BLaER1 treated with 17β-estradiol and CSF1 and Interleukin-3, amounts not matched to agents 10 nM and 100 nM (cell line): ENCODE results near the gene POLR2M.

ENCODE experiments used
- H3K27ac ChIP-seq, 11 experiments: shearing (Covaris generic); formaldehyde crosslinking; 2 replicates each; pipeline ENCODE4 v1.8.1; 2022
- H3K27me3 ChIP-seq, 11 experiments: shearing (Covaris generic); formaldehyde crosslinking; 2 replicates each; pipeline ENCODE4 v1.8.1; 2022
- H3K36me3 ChIP-seq, 11 experiments: shearing (Covaris generic); formaldehyde crosslinking; 2 replicates each; pipeline ENCODE4 v1.8.1; 2022
- H3K4me1 ChIP-seq, 10 experiments: shearing (Covaris generic); formaldehyde crosslinking; 2 replicates each; pipeline ENCODE4 v1.8.1; 2022
- H3K4me2 ChIP-seq, 11 experiments: shearing (Covaris generic); formaldehyde crosslinking; 2 replicates each; pipeline ENCODE4 v1.8.1; 2022
- H3K4me3 ChIP-seq, 10 experiments: shearing (Covaris generic); formaldehyde crosslinking; 2 replicates each; pipeline ENCODE4 v1.8.1; 2022
- H3K9ac ChIP-seq, 11 experiments: shearing (Covaris generic); formaldehyde crosslinking; 2 replicates each; pipeline ENCODE4 v1.8.1; 2022
- H3K9me3 ChIP-seq, 11 experiments: shearing (Covaris generic); formaldehyde crosslinking; replicated peaks in 1 of 11; 2 replicates each; pipeline ENCODE4 v1.8.1; 2022
- H4K20me1 ChIP-seq, 11 experiments: shearing (Covaris generic); formaldehyde crosslinking; 2 replicates each; pipeline ENCODE4 v1.8.1; 2022
- Cebpa-rat ChIP-seq, 11 experiments: shearing (Covaris generic); IDR thresholded peaks; 2 replicates each; pipeline ENCODE4 v1.8.1; 2022

The POLR2M gene

DNA sequence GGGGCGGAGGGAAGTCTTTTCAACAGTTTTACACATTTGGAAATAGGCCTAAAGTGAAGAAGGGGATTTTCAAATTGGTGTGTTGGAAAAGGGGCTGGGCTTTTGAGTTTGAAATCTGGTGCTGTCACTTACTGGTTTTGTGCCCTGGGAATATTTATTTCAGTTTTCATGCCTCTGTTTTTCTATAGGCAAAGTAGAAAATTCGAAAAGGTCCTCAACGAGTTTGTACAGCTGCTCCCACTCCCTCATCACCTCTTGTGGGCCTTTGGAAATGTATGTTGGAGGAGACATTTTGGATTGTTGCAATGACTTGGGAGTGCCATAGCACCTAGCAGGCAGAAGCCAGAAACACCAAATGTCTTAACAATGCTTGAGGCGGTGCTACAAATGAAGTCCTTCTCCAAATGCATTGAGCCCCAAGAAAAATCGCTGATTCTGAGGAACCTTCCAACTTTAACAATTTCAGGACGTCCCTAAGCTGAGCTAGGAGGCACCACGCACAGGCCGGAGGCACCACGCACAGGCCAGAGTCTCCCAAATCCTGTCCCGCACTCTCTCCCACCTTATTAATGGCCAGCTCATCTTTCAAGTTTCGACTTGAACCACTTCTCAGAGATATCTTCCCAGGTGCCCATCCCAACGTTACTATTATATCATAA is 639 bp upstream of the POLR2M start:
- peaks cover 0 to 27% (median 12%) of the 10 kb centered on the region in 11 experiments; a peak in 14 of 22 replicates for H4K20me1 ChIP-seq
- peak overlapping the region; percentile 97 to 99 (median 98); a peak in 20 of 22 replicates for H3K9ac ChIP-seq
- peaks cover 13 to 31% (median 27%) of the 10 kb centered on the region in 10 experiments; a peak in 19 of 20 replicates for H3K4me1 ChIP-seq
- TF ChIP-seq Cebpa-rat (IDR thresholded peaks at IDR 0.05), result no peak
- H3K36me3 ChIP-seq, result peaks cover 20 to 27% (median 21%) of the 10 kb centered on the region in 11 experiments
- peak overlapping the region; percentile 88 to 95 (median 90) for H3K4me3 ChIP-seq
- H3K27ac ChIP-seq, result peak overlapping the region; percentile 96 to 99 (median 98)
- H3K9me3 ChIP-seq, result no peaks in the 10 kb centered on the region
- H3K27me3 ChIP-seq, result no peaks in the 10 kb centered on the region
- H3K4me2 ChIP-seq, result peak overlapping the region; percentile 43 to 90 (median 69)

DNA sequence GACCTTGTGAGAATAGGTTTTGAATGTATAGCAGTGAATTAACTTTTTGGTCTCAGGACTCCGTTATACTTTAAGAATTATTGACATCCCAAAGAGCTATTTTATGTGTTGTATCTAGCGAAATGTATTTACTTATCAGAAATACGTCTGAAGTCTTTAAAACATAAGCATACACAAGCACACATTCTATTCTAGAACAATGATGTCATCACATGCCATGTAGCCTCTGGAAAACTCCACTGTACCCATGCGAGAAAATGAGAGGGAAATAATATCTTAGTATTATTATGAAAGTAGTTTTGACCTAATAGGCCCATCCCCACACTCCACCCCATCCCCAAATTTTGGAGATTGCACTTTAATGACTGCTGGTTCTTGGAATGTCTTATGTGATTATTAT is 1.5 kb downstream of the POLR2M start:
- Histone ChIP-seq H3K4me3 (peak overlapping the region; percentile 88 to 95 (median 90)), H3K9me3 (no peaks in the 10 kb centered on the region), H3K4me1 (peaks cover 13 to 31% (median 27%) of the 10 kb centered on the region in 10 experiments; a peak in 19 of 20 replicates), H3K4me2 (peak overlapping the region; percentile 77 to 95 (median 89)), H3K27ac (peak overlapping the region in 3 of 11 experiments; percentile 97 to 98 (median 98); a peak in 3 of 22 replicates), H3K27me3 (no peaks in the 10 kb centered on the region), H3K9ac (peak overlapping the region in 10 of 11 experiments; percentile 97 to 99 (median 98); a peak in 15 of 22 replicates), H3K36me3 (peaks cover 41 to 49% (median 43%) of the 10 kb centered on the region in 11 experiments), H4K20me1 (peaks cover 9 to 49% (median 26%) of the 10 kb centered on the region in 11 experiments; a peak in 16 of 22 replicates)
- TF ChIP-seq Cebpa-rat (IDR thresholded peaks at IDR 0.05), result no peak

DNA sequence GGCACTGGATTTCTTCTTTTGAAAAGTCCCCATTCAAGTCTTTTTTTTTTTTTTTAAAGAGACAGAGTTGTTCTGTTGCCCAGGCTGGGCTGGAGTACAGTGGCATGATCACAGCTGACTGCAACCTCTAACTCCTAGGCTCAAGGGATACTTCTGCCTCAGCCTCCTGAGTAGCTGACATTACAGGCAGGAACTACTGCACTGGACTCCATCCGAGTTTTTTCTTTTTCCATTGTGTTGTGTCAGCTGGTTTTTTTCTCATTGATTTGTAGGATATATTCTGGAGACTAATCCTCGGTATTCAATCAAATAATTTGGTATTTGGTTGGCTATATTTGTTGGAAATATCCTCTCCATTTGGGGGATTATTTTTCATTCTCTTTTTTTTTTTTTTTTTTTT is 11.8 kb downstream of the POLR2M start:
- Histone ChIP-seq H3K4me3 (no peak overlapping the region), H3K9me3 (peaks cover 0 to 5% (median 3%) of the 10 kb centered on the region in 11 experiments; a peak in 14 of 22 replicates), H4K20me1 (peaks cover 3 to 17% (median 10%) of the 10 kb centered on the region in 11 experiments; a peak in 14 of 22 replicates), H3K27ac (no peak overlapping the region), H3K9ac (no peak overlapping the region), H3K27me3 (no peaks in the 10 kb centered on the region), H3K4me2 (no peak overlapping the region), H3K4me1 (no peaks in the 10 kb centered on the region), H3K36me3 (peaks cover 50 to 80% (median 57%) of the 10 kb centered on the region in 11 experiments)
- TF ChIP-seq Cebpa-rat (IDR thresholded peaks at IDR 0.05), result no peak

DNA sequence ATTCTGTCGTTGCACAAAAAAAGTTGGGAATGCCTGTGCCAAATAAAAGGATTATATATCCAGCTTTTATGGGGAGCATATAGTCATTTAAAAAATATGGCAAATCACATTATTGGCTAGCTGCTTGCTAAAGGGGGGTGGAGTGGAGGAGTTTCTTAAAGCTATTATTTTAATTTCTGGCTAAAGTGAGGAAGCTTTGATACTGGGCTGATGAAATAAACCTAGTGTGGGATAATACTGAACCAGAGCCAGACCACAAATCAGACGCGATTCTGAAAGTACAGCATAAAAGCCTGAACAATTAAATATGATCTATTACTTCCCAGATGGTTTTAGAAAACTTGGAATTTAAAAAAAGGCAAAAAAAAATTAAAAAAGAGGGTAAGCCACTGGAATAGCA is 14.4 kb downstream of the POLR2M start:
- no peak for TF ChIP-seq Cebpa-rat (IDR thresholded peaks at IDR 0.05)
- H3K4me2 ChIP-seq, result no peak overlapping the region
- no peak overlapping the region for H3K4me3 ChIP-seq
- H4K20me1 ChIP-seq, result no peaks in the 10 kb centered on the region
- H3K27me3 ChIP-seq, result no peaks in the 10 kb centered on the region
- no peak overlapping the region for H3K9ac ChIP-seq
- H3K27ac ChIP-seq, result no peak overlapping the region
- H3K4me1 ChIP-seq, result peaks cover 0 to 5% (median 2%) of the 10 kb centered on the region in 10 experiments; a peak in 6 of 20 replicates
- peaks cover 17 to 28% (median 22%) of the 10 kb centered on the region in 11 experiments for H3K9me3 ChIP-seq
- peaks cover 32 to 79% (median 43%) of the 10 kb centered on the region in 11 experiments for H3K36me3 ChIP-seq

DNA sequence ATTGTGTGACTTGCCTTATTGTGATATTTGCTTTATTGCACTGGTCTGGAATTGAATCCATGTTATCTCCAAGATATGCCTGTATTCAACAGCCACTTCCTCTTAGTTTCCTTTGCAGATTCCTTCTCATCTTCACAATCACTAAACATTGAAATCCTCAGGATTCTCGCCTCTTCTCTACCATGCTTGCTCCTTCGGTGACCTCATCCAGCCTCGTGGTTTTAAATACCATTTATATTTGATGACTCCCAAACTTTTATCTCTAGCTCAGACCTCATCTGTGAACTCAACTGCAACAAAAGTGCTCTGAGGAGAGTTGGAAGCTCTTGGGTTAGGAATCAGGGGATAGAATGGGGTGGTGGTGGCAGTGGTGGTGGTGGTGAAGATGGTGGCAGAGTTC is 19.9 kb downstream of the POLR2M start:
- TF ChIP-seq Cebpa-rat (IDR thresholded peaks at IDR 0.05), result no peak
- Histone ChIP-seq H3K4me1 (peaks cover 0 to 7% (median 3%) of the 10 kb centered on the region in 10 experiments; a peak in 6 of 20 replicates), H3K9ac (no peak overlapping the region), H3K9me3 (peaks cover 14 to 28% (median 22%) of the 10 kb centered on the region in 11 experiments), H3K4me2 (no peak overlapping the region), H3K4me3 (no peak overlapping the region), H3K36me3 (peaks cover 0 to 38% (median 8%) of the 10 kb centered on the region in 11 experiments; a peak in 10 of 22 replicates), H4K20me1 (no peaks in the 10 kb centered on the region), H3K27ac (no peak overlapping the region), H3K27me3 (no peaks in the 10 kb centered on the region)

DNA sequence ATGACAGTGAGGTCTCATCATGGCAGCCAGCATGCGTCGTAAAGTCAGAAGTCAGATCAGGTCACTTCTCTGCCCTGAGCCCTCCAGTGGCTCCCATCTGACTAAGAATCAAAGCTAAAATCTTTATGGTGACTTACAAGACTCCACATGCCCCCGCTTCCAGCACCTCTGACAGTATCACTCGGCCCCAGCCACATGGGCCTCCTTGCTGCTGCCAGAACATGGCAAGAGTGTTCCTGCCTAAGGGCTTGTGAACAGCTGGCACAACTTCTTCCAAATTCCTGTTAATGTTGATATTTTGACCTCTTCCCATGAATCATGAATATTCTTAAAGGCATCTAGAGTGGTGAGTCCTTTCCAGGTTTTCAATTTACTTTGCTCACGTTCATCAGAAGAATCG is 20.5 kb downstream of the POLR2M start:
- H3K4me3 ChIP-seq, result no peak overlapping the region
- H3K9ac ChIP-seq, result no peak overlapping the region
- no peak for TF ChIP-seq Cebpa-rat (IDR thresholded peaks at IDR 0.05)
- no peaks in the 10 kb centered on the region for H4K20me1 ChIP-seq
- peaks cover 0 to 36% (median 8%) of the 10 kb centered on the region in 11 experiments; a peak in 10 of 22 replicates for H3K36me3 ChIP-seq
- no peaks in the 10 kb centered on the region for H3K27me3 ChIP-seq
- H3K4me1 ChIP-seq, result peaks cover 0 to 7% (median 3%) of the 10 kb centered on the region in 10 experiments; a peak in 6 of 20 replicates
- no peak overlapping the region for H3K4me2 ChIP-seq
- H3K9me3 ChIP-seq, result peaks cover 14 to 28% (median 22%) of the 10 kb centered on the region in 11 experiments
- no peak overlapping the region for H3K27ac ChIP-seq

DNA sequence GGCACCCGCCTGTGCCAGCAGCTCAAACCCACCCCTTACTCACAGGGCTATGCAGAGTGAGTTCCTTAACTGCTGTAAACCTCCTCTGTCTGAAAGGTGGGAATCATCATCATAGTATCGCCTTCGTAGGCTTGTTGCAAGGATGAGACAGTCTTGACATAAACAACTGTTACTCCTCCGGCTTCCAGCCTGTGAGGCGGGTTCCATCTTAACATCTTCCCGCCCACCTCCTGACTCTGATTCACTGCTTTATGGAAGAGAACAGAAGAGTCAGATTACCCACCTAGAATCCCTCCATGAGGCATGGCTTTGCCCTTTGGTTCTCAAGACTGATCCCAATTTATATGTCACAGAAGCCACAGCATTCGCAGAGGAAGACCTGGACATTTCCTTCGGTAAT is 21.9 kb downstream of the POLR2M start:
- no peak overlapping the region for H3K27ac ChIP-seq
- H3K36me3 ChIP-seq, result peaks cover 0 to 22% (median 8%) of the 10 kb centered on the region in 11 experiments; a peak in 10 of 22 replicates
- TF ChIP-seq Cebpa-rat (IDR thresholded peaks at IDR 0.05), result no peak
- no peak overlapping the region for H3K4me2 ChIP-seq
- no peaks in the 10 kb centered on the region for H4K20me1 ChIP-seq
- peaks cover 14 to 24% (median 18%) of the 10 kb centered on the region in 11 experiments for H3K9me3 ChIP-seq
- no peaks in the 10 kb centered on the region for H3K27me3 ChIP-seq
- H3K9ac ChIP-seq, result no peak overlapping the region
- H3K4me1 ChIP-seq, result peaks cover 0 to 7% (median 3%) of the 10 kb centered on the region in 10 experiments; a peak in 6 of 20 replicates
- H3K4me3 ChIP-seq, result no peak overlapping the region

DNA sequence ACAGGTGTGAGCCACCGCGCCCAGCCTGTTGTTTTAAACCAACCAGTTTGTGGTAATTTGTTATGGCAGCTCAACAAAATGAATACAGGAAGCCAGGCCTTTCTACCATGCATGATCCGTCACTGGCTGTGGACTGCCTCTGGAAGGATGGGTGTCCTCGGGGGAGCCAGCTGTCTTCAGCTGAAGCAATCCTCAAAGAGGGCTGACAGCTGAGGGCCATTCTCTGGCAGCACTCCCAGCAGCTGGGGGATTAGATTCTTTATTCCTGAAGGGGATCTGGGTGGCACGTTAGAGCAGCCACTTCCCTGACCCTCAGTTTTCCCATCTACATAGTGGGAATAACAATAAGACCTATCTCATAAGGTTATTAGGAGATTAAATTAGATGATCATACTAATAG is 24.4 kb downstream of the POLR2M start:
- Histone ChIP-seq H4K20me1 (no peaks in the 10 kb centered on the region), H3K9me3 (no peaks in the 10 kb centered on the region), H3K4me3 (no peak overlapping the region), H3K4me1 (peaks cover 0 to 3% (median 1%) of the 10 kb centered on the region in 10 experiments; a peak in 6 of 20 replicates), H3K27me3 (no peaks in the 10 kb centered on the region), H3K4me2 (no peak overlapping the region), H3K36me3 (no peaks in the 10 kb centered on the region), H3K27ac (no peak overlapping the region), H3K9ac (no peak overlapping the region)
- TF ChIP-seq Cebpa-rat (IDR thresholded peaks at IDR 0.05), result no peak

DNA sequence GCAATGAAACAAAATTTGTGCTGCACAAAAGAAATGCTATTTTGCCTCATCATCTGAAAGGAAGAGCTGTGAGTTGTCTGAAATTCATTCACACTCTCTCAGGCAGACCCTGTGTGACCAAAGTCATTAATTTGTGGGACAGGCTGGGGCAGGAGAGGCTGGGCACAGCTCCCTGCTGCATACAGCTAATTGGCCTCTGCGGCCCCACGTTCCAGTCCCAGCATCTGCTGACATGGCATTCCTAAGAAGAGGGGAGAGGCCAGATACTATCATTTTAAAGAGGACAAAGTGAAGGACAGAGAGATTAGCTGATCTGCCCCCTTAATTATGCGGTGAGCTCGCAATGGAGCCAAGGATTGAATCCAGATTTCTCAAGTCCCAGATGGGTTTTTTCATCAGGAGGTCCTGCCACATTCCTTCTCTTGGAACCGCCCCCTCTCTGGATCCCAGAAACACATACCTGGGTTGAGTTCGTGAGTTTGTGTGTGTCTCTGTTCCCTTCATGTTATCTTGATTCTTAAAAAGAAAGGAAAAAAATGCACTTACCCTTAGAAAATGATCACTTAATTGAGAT is 25.1 kb downstream of the POLR2M start:
- H4K20me1 ChIP-seq, result no peaks in the 10 kb centered on the region
- no peak for TF ChIP-seq Cebpa-rat (IDR thresholded peaks at IDR 0.05)
- no peak overlapping the region for H3K4me2 ChIP-seq
- H3K4me3 ChIP-seq, result no peak overlapping the region
- no peak overlapping the region for H3K9ac ChIP-seq
- no peaks in the 10 kb centered on the region for H3K27me3 ChIP-seq
- H3K27ac ChIP-seq, result no peak overlapping the region
- H3K36me3 ChIP-seq, result peaks cover 0 to 1% (median 0%) of the 10 kb centered on the region in 11 experiments; a peak in 1 of 22 replicates
- no peaks in the 10 kb centered on the region for H3K4me1 ChIP-seq
- H3K9me3 ChIP-seq, result peaks cover under 1 to 5% (median 2%) of the 10 kb centered on the region in 11 experiments; a peak in 19 of 22 replicates
